DMS79 (cell line): Measurements from ENCODE around the gene LLCFC1.

Experiments used
- DNase-seq: peaks from one replicate; lab custom pipeline; 2025; lab: John Stamatoyannopoulos, UW

LLCFC1 gene

GRCh38 chr7:142910481-142910880, 28.8 kb upstream of the LLCFC1 start:
- DNase-seq: no peak

GRCh38 chr7:142913051-142913450, 26.2 kb upstream of the LLCFC1 start:
- no peak for DNase-seq

- no peak for DNase-seq
Measured at GRCh38 chr7:142913566-142913965, 25.7 kb upstream of the LLCFC1 start.

GRCh38 chr7:142914121-142914520, 25.2 kb upstream of the LLCFC1 start:
- DNase-seq: no peak

GRCh38 chr7:142915315-142915714, 24.0 kb upstream of the LLCFC1 start:
- DNase-seq: no peak

- peak; percentile 31 for DNase-seq
Measured at GRCh38 chr7:142916508-142916907, 22.8 kb upstream of the LLCFC1 start.

- no peak for DNase-seq
Measured at GRCh38 chr7:142917447-142917846, 21.8 kb upstream of the LLCFC1 start.

GRCh38 chr7:142918901-142919300, 20.4 kb upstream of the LLCFC1 start:
- no peak for DNase-seq

- no peak for DNase-seq
Measured at GRCh38 chr7:142919656-142920055, 19.6 kb upstream of the LLCFC1 start.

GRCh38 chr7:142923391-142923790, 15.9 kb upstream of the LLCFC1 start:
- DNase-seq: no peak

- no peak for DNase-seq
Measured at GRCh38 chr7:142925413-142925812, 13.9 kb upstream of the LLCFC1 start.

GRCh38 chr7:142927085-142927745, 12.1 kb upstream of the LLCFC1 start:
- DNase-seq: no peak

GRCh38 chr7:142927949-142928348, 11.3 kb upstream of the LLCFC1 start:
- no peak for DNase-seq

GRCh38 chr7:142930126-142930730, 9.1 kb upstream of the LLCFC1 start:
- DNase-seq: no peak

- DNase-seq: no peak
Measured at GRCh38 chr7:142932386-142933091, 6.7 kb upstream of the LLCFC1 start.

GRCh38 chr7:142933092-142933475, 6.2 kb upstream of the LLCFC1 start:
- no peak for DNase-seq

- no peak for DNase-seq
Measured at GRCh38 chr7:142933624-142934023, 5.7 kb upstream of the LLCFC1 start, which contains the start of gene TRPV5. TSS of gene TRPV5 (minus strand) at chr7:142933746. CDS start at chr7:142933459, 287 bp downstream.

GRCh38 chr7:142934056-142934455, 5.2 kb upstream of the LLCFC1 start:
- no peak for DNase-seq

- DNase-seq: no peak
Measured at GRCh38 chr7:142935941-142936565, 3.2 kb upstream of the LLCFC1 start.

- DNase-seq: no peak
Measured at GRCh38 chr7:142938611-142939010, 673 bp upstream of the LLCFC1 start.

- DNase-seq: no peak
Measured at GRCh38 chr7:142940966-142941535, 1.8 kb downstream of the LLCFC1 start.

GRCh38 chr7:142941541-142941940, 2.3 kb downstream of the LLCFC1 start:
- no peak for DNase-seq
